Sigmoid colon (tissue), 7 donors: Measurements from ENCODE around the gene GPSM3. TPM values are rescaled to one million over a fixed set of nuclear protein-coding genes. Genes with fewer than 3 reads are reported as not detected.

ENCODE experiments used
- DNase-seq: peaks from one replicate; pipeline ENCODE4 v3.0.0-alpha.2; 2019
- H3K27ac ChIP-seq, 4 donors: fragments of 200-600 bp; sonication (generic); one replicate each; pipeline ENCODE4 v1.5.1; 2016 to 2019; ENCODE audit warnings: mild to moderate bottlenecking in 1 of 4
- H3K27me3 ChIP-seq, 3 donors: fragments of 200-600 bp; sonication (generic); one replicate each; pipeline ENCODE4 v1.5.1; 2019; ENCODE audit warnings: mild to moderate bottlenecking in 1 of 3
- H3K36me3 ChIP-seq, 4 donors: fragments of 200-600 bp; sonication (generic); one replicate each; pipeline ENCODE4 v1.5.1; 2016 to 2019
- H3K4me1 ChIP-seq, 4 donors: fragments of 200-600 bp; sonication (generic); one replicate each; pipeline ENCODE4 v1.5.1; 2017 to 2019
- H3K4me3 ChIP-seq, 4 donors: fragments of 200-600 bp; sonication (generic); one replicate each; pipeline ENCODE4 v1.5.1; 2017 to 2019; ENCODE audit warnings: mild to moderate bottlenecking in 2 of 4, moderate library complexity in 1 of 4
- H3K9me3 ChIP-seq, 4 donors: fragments of 200-600 bp in 3 of 4; sonication (generic) in 3 of 4; one replicate each; pipeline versions ENCODE4 v1.5.1 to v1.6.1; 2013 to 2019
- CTCF ChIP-seq, 4 experiments: fragments of 450-650 bp in 3 of 4; fragments of 200-600 bp in 1 of 4; IDR thresholded peaks; one replicate each; pipeline ENCODE4 v1.5.1; 2016 to 2019; ENCODE audit warnings: antibody characterized with exemption in 4 of 4, mild to moderate bottlenecking in 3 of 4, moderate library complexity in 2 of 4
- EP300 ChIP-seq, 4 donors: sonication (generic); formaldehyde crosslinking; IDR thresholded peaks; one replicate each; pipeline ENCODE4 v1.6.1; 2017; ENCODE audit warnings: antibody characterized with exemption in 4 of 4
- POLR2A ChIP-seq, 2 donors: fragments of 450-650 bp; IDR thresholded peaks; one replicate each; pipeline ENCODE4 v1.6.1; 2016; ENCODE audit warnings: antibody characterized with exemption in 2 of 2, mild to moderate bottlenecking in 2 of 2, moderate library complexity in 2 of 2
- POLR2AphosphoS5 ChIP-seq, 4 donors: sonication (generic); formaldehyde crosslinking; IDR thresholded peaks; one replicate each; pipeline ENCODE4 v1.6.1; 2017; ENCODE audit warnings: antibody characterized with exemption in 4 of 4
- whole genome bisulfite sequencing, 2 donors: extraction: QIAGEN DNeasy Blood & Tissue Kit; methylation state at CpG; one replicate each; pipeline ENCODE4 v1.1.7; 2013; 5-methylcytosine and 5-hydroxymethylcytosine counted together
- intact Hi-C: fragments of 100-400 bp; cut with DNase I; formaldehyde crosslinking; loops from one replicate; pipeline ENCODE4 v1.15.1; 2023
- polyA plus RNA-seq, 3 donors: library from polyadenylated mRNA; stranded (reverse); fragments of 200-250 nt; gene quantifications; one replicate each; pipeline ENCODE4 v1.2.3, GENCODE V29; 2013
- total RNA-seq, 4 donors: library from RNA; depleted of rRNA; stranded (reverse); fragments of >200 nt; gene quantifications; one replicate each; pipeline ENCODE4 v1.1.0, GENCODE V29; 2016
- donor health status: healthy with polysubstance abuse.
- donor health status: Bipolar disorder and iron deficiency.
- donor health status: healthy.

The GPSM3 gene
- 10 to 100 TPM in 3 of 4 donors, 1 to 10 TPM in 1; 5.0 to 13.3 (median 10.4) TPM for total RNA-seq
- 10 to 100 TPM; 15.5 to 56.2 (median 15.6) TPM for polyA plus RNA-seq

GRCh38 chr6:32192608-32193039, at the start of gene GPSM3:
TSS of gene GPSM3 (minus strand) at chr6:32192643. CDS start at chr6:32192513, 130 bp downstream.
- DNase-seq: peak; percentile 79
- peak in 1 of 4 donors; percentile 6 for TF ChIP-seq POLR2AphosphoS5 (IDR thresholded peaks at IDR 0.05)
- no peak for TF ChIP-seq CTCF (IDR thresholded peaks at IDR 0.05)
- no peak for TF ChIP-seq EP300 (IDR thresholded peaks at IDR 0.05)
- TF ChIP-seq POLR2A (IDR thresholded peaks at IDR 0.05): peak in 1 of 2 donors; percentile 29
- WGBS, 2 donors: 7 to 21% methylated on average over 5 of the region's 5 CpGs
- peaks cover 0 to 53% (median 51%) of the 10 kb centered on the region in 4 donors for H3K4me1 ChIP-seq
- H3K9me3 ChIP-seq: no peaks in the 10 kb centered on the region
- H3K27ac ChIP-seq: peak within 1 kb of the TSS; percentile 93 to 100 (median 96)
- intact Hi-C loops: loop anchor here (10.0 kb wide), 3 partner anchors 218 to 1222 kb away; partner anchors contain the start of genes CUTA, DXO, HSD17B8 and PHF1
- H3K36me3 ChIP-seq: peaks cover 0 to 5% (median 2%) of the 10 kb centered on the region in 4 donors
- no peaks in the 10 kb centered on the region for H3K27me3 ChIP-seq
- peak within 1 kb of the TSS in 3 of 4 donors; percentile 22 to 98 (median 92) for H3K4me3 ChIP-seq

- intact Hi-C loops: loop anchor here (5.0 to 10.0 kb wide), 3 partner anchors 123 to 564 kb away; no protein-coding TSS in a partner anchor
- 91 to 93% methylated on average over 1 of the region's 1 CpG for WGBS, 2 donors
Observed at GRCh38 chr6:32240686-32241085, 48.2 kb upstream of the GPSM3 start.

GRCh38 chr6:32239462-32239861, 47.0 kb upstream of the GPSM3 start:
- Histone ChIP-seq H3K27ac (no peak overlapping the region), H3K27me3 (no peaks in the 10 kb centered on the region), H3K4me3 (no peak overlapping the region), H3K36me3 (no peaks in the 10 kb centered on the region), H3K9me3 (no peaks in the 10 kb centered on the region), H3K4me1 (peaks cover 0 to 4% (median 2%) of the 10 kb centered on the region in 4 donors)
- WGBS, 2 donors: 82 to 83% methylated on average over 2 of the region's 2 CpGs
- intact Hi-C loops: no loop called here
- TF ChIP-seq EP300 (IDR thresholded peaks at IDR 0.05) (no peak), CTCF (IDR thresholded peaks at IDR 0.05) (no peak), POLR2A (IDR thresholded peaks at IDR 0.05) (no peak), POLR2AphosphoS5 (IDR thresholded peaks at IDR 0.05) (no peak)
- DNase-seq: no peak

More at GRCh38 chr6:32240686-32241085, 48.2 kb upstream of the GPSM3 start:
- TF ChIP-seq POLR2A (IDR thresholded peaks at IDR 0.05) (no peak), POLR2AphosphoS5 (IDR thresholded peaks at IDR 0.05) (no peak), EP300 (IDR thresholded peaks at IDR 0.05) (no peak), CTCF (IDR thresholded peaks at IDR 0.05) (no peak)
- DNase-seq: no peak
- Histone ChIP-seq H3K4me1 (peaks cover 0 to 13% (median 10%) of the 10 kb centered on the region in 4 donors), H3K27ac (no peak overlapping the region), H3K27me3 (no peaks in the 10 kb centered on the region), H3K4me3 (no peak overlapping the region), H3K36me3 (no peaks in the 10 kb centered on the region), H3K9me3 (no peaks in the 10 kb centered on the region)

GRCh38 chr6:32234934-32235333, 42.5 kb upstream of the GPSM3 start:
- Histone ChIP-seq H3K4me3 (no peak overlapping the region), H3K36me3 (no peaks in the 10 kb centered on the region), H3K9me3 (no peaks in the 10 kb centered on the region), H3K4me1 (no peaks in the 10 kb centered on the region), H3K27ac (peak overlapping the region in 2 of 4 donors; percentile 10 to 42), H3K27me3 (no peaks in the 10 kb centered on the region)
- no peak for TF ChIP-seq POLR2A (IDR thresholded peaks at IDR 0.05)
- TF ChIP-seq POLR2AphosphoS5 (IDR thresholded peaks at IDR 0.05): no peak
- TF ChIP-seq EP300 (IDR thresholded peaks at IDR 0.05): no peak
- 49 to 59% methylated on average over 4 of the region's 4 CpGs for WGBS, 2 donors
- intact Hi-C loops: no loop called here
- DNase-seq: no peak

- DNase-seq: no peak
- no peaks in the 10 kb centered on the region for H3K36me3 ChIP-seq
- no peaks in the 10 kb centered on the region for H3K27me3 ChIP-seq
- no peak overlapping the region for H3K27ac ChIP-seq
- WGBS, 2 donors: 87% methylated on average over 7 of the region's 7 CpGs
- H3K9me3 ChIP-seq: no peaks in the 10 kb centered on the region
- no peak for TF ChIP-seq EP300 (IDR thresholded peaks at IDR 0.05)
- no peaks in the 10 kb centered on the region for H3K4me1 ChIP-seq
- no peak overlapping the region for H3K4me3 ChIP-seq
- intact Hi-C loops: no loop called here
Observed at GRCh38 chr6:32226434-32226833, 34.0 kb upstream of the GPSM3 start.
